Measurements from ENCODE around the gene ASPG. TPM values are rescaled to one million over a fixed set of nuclear protein-coding genes. Genes with fewer than 3 reads are reported as not detected.
A peak's percentile ranks its signal among the peaks of the same experiment; 100 is the strongest.

ASPG gene
- total and polyA plus RNA-seq, 2 donors, result 2.2 to 2.7 TPM

DNA sequence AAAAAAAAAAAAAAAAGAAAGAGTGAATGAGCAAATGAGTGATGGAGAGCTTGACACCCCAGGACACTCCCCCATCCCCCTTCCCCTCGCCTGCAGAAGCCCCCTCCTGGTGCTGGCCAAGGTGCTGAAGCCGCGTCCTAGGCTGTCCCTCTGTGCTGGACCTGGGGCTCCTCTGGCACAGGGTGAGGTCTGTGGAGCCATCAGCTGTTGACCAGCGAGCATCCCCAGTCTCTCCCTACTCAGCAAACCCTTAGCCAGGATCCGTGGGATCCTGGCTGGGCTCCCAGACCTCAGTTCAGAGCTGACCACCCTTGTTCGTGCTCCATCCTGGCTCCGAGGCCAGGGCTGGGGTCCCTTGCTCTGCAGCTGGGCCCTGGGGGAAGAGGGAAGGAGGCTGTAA, 47.5 kb downstream of the ASPG start:
- 21% methylated on average over 7 of the region's 7 CpGs for WGBS
- Histone ChIP-seq H3K36me3 (ENCODE audit: insufficient read depth) (no peaks in the 10 kb centered on the region), H3K27ac (ENCODE audit: low read depth) (no peak overlapping the region), H3K4me3 (ENCODE audit: low read depth, low read length) (no peak overlapping the region), H3K4me1 (ENCODE audit: insufficient read depth) (no peaks in the 10 kb centered on the region)
- no peak for DNase-seq (ENCODE audit: extremely low spot score)

DNA sequence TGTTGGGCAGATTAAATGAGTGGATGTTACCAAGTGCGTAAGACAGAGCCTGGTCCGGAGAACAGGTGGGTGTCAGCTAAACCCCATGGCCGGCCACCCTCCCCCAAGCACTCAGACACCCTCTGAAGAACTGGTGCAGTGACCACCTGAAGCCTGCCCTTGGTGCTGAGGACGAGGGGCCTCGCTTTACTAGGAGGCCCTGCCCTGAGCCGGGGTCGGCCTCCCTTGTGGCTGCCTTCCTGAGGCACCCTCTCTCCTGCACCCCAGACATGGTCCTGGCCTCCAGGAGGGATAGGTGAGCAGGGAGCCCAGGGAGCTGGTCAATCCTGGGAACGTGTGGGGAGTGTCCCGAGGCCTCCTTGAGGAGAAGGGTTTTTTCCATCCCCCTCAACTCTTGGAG, 48.0 kb downstream of the ASPG start:
- WGBS, result 85% methylated on average over 9 of the region's 9 CpGs
- H3K4me3 ChIP-seq (ENCODE audit: low read depth, low read length), result no peak overlapping the region
- no peak overlapping the region for H3K27ac ChIP-seq (ENCODE audit: low read depth)
- no peak for DNase-seq (ENCODE audit: extremely low spot score)
- no peaks in the 10 kb centered on the region for H3K36me3 ChIP-seq (ENCODE audit: insufficient read depth)
- H3K4me1 ChIP-seq (ENCODE audit: insufficient read depth), result no peaks in the 10 kb centered on the region

DNA sequence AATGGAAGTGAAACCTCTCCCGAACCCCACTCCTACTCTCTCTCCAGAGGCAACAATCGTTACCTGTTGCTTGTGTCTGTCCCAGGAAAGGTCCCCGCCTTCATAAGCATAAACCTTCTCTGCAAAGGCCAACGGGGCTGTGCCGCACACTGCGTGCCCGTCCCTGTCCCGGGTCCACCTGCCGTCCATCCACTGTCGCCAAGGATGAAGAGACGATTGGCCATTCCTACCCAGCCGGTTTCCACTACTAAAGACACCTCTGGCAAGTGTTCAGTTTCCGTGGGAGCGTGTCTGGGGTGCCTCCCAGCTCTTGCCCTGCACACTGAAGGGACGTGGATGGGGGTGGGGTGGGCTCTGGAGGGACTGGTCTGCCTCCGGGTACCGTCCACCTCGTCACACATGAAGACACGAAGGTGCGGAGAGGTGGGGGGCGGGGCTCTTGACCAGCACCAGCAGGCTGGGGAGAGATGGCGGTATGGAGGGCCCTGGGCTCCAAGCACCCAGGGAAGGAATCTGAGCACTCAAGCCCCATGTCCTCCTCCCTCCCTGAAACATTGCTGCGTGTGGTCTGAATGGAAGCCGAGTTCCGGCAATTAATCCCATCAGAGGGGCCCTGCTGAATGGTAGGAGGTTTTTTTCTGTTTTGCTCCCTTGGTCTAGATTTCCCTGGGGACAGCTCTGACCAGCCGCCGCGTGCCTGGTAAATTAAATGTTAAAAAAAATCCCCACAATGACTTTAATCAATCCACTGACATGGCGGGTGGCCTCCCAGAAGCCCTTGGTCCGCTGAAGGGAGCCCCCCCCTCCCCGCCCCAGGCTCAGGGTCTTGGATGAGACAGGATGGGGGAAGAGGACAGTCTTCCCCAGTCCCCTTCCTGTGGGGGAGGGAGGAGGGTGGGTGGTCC, 48.8 kb downstream of the ASPG start:
- no peak for DNase-seq (ENCODE audit: extremely low spot score)
- WGBS, result 51% methylated on average over 31 of the region's 31 CpGs
- no peak overlapping the region for H3K27ac ChIP-seq (ENCODE audit: low read depth)
- no peaks in the 10 kb centered on the region for H3K36me3 ChIP-seq (ENCODE audit: insufficient read depth)
- no peak overlapping the region for H3K4me3 ChIP-seq (ENCODE audit: low read depth, low read length)
- H3K4me1 ChIP-seq (ENCODE audit: insufficient read depth), result peaks cover 1% of the 10 kb centered on the region

DNA sequence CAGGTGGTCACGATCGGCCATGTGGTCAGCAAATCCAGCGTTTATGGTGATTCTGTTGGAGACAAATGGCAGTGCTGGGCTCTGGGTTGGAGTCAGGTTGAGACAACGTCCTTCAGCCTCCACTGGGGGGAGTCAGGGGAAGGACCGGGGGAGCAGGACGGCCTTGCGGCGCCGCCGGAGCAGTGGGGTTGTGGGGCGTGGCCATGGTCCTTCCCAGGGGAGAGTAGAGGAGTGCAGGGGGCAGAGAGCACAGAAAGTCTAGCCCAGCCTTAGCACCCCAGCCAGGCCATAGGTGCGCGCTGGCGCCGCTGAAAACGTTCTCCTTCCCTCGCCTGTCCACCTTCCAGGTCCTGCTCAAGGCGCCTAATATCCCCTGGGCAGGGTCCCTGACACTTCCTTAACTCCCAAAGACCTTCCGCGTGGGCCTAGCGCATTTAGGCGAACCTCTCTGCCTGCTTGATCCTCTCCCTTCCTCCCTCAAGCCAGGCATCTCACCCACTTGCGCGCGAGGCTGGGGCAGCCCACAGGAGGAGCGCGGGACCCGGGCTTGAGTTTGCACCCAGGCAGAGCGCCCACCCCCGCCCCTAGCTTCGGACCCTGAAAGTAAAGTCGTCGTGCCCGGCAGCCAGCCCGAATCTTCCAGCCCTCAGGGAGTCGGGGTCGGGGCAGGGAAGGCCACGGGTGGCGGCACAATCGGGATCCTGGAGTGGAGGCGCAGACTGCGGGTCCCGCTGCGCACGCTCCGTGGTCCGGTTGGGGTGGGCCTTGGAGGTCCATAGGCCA, 49.8 kb downstream of the ASPG start:
- Histone ChIP-seq H3K27ac (ENCODE audit: low read depth) (no peak overlapping the region), H3K4me3 (ENCODE audit: low read depth, low read length) (no peak overlapping the region), H3K4me1 (ENCODE audit: insufficient read depth) (peaks cover 1% of the 10 kb centered on the region), H3K36me3 (ENCODE audit: insufficient read depth) (no peaks in the 10 kb centered on the region)
- no peak for DNase-seq (ENCODE audit: extremely low spot score)
- WGBS, result 6% methylated on average over 47 of the region's 47 CpGs

DNA sequence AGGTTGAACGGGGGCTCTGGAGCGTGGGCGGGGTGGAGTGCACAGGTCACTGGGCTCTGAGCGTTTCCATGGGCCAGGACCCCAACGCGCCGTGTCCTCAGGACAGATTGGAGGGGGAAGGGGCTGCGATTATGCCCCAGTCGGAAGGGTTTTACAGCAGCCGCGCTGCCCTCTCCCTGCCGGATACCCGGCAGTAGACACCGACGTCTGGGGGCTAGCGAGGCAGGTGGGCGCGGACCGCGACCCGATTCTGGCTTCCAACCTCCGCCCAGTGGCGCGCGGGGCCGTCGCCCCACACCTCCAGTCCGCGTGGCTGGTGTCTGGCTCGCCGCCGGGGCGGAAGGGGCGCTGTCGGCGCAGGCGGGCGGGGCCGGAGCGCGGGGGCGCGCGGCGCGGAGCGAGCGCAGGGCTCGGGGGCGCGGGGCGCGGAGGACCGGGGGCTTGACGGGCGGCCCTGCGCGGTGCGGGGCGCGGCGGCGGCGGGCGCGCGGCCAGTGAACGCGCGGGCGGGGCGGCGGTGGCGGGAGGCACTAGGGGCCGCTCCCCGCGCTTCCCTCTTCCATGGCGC, 50.5 kb downstream of the ASPG start:
- DNase-seq (ENCODE audit: extremely low spot score), result no peak
- no peak overlapping the region for H3K27ac ChIP-seq (ENCODE audit: low read depth)
- H3K4me1 ChIP-seq (ENCODE audit: insufficient read depth), result peaks cover 1% of the 10 kb centered on the region
- H3K36me3 ChIP-seq (ENCODE audit: insufficient read depth), result no peaks in the 10 kb centered on the region
- 1% methylated on average over 76 of the region's 78 CpGs for WGBS
- peak overlapping the region; percentile 3 for H3K4me3 ChIP-seq (ENCODE audit: low read depth, low read length)

DNA sequence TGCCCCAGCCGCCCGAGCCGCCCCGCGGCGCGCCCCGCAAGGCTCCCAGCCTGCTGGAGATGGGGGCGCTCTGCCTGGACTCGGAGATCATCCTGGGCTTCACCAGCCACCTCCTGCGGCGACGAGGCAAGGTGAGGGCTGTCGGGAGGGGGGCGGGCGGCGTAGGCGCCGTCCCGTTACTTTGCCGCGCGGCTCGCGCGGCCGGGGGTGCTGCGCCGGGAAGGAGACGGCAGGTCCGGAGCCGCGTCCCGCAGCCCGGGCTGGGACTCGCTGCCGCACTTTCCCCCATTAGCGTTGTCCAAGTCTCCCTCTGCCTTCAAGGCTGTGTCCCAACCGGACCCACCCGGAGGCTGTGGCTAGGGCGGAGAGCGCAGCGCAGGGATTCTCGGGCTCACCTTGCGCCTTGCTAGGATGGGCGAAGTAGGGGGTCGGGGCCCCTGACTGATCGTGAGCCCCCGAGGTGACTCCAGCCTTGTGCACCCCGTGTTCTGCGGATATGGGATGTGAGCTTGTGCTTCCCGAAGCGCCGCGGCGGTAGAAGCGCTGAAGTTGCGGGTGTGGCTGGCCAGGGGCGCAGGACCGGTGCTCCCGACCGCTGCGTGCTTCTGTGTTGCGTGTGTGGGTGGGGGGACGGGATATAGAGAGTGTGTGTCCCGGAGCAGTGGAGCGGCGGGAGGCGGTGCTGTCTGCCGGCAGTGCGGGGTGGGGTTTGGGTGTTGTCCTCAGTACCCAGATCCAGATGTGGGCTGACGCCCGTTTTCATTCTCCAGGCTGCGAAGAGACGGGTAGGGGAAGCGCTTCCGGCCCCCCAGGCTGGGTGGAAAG, 51.2 kb downstream of the ASPG start:
- peaks cover 1% of the 10 kb centered on the region for H3K4me1 ChIP-seq (ENCODE audit: insufficient read depth)
- H3K36me3 ChIP-seq (ENCODE audit: insufficient read depth), result no peaks in the 10 kb centered on the region
- DNase-seq (ENCODE audit: extremely low spot score), result no peak
- H3K27ac ChIP-seq (ENCODE audit: low read depth), result no peak overlapping the region
- peak overlapping the region; percentile 3 for H3K4me3 ChIP-seq (ENCODE audit: low read depth, low read length)
- 2% methylated on average over 76 of the region's 77 CpGs for WGBS

DNA sequence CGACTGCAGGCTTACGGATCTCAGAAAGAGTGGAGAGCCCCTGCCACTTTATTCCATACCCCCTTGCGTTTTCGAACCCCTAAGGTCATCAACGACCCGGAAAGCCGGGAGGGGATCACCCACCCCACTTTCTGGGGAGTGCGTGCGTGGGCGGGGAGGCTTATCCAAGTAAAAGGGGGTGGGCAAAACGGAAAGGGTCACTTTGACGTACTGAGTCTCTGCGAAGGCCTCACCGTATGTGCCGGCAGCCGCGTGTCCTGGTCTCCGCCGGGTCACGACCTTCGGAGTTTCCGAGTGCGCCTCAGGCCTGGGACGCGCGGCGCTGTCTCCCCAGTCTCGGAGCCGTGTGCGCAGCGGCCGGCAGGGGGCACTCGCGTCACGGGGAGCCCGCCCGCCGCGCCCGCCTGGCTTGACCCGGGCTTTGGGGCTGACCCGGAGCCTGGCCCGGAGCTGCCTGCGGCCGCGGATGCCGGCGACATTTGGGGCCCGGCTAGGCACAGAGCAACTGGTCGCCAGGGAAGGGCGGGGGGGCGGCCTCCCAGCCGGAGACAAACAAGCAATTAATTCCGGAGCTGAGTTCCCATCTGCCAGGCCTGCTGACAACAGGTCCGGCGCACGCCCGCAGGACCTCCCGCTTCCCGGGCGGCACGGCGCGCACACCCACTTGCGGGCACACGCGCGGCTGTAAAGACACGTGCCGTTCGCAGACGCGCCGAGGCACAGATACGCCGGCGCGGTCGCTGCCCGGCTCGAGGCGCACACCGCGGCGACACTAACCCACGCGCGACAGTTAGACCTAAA, 52.0 kb downstream of the ASPG start:
- Histone ChIP-seq H3K4me1 (ENCODE audit: insufficient read depth) (peaks cover 1% of the 10 kb centered on the region), H3K36me3 (ENCODE audit: insufficient read depth) (no peaks in the 10 kb centered on the region), H3K4me3 (ENCODE audit: low read depth, low read length) (peak overlapping the region; percentile 57), H3K27ac (ENCODE audit: low read depth) (no peak overlapping the region)
- DNase-seq (ENCODE audit: extremely low spot score), result no peak
- under 1% methylated on average over 88 of the region's 88 CpGs for WGBS

DNA sequence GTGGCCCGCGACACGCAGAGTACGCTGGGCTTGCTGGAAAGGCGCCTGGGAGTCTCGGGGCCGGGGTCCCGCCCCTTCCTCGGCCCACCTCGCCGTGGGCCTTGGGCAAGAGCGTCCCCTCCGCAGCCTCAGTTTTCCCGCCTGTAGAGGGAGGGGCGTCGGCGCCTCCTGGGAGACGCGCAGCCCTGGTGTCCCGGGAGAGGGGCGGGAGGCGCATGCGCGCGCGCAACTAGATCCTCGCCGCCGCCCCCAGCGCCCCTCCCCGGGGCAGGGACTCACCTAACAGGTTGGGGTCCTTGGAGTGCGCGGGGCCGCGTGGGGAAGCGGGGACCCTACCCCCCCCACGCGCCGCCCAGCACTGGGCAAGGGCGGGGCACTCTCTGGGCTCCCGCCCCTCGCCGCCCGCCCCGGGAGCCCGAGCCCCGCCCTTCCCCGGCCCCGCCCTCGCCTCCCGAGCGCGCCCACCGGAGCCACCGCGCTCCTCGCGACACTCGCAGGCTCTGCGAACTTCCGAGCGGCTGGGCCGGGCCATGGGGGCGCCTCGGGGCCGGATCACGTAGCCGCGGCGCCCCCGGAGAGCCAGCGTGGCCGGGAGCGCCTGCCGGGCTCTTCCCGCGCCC, 52.7 kb downstream of the ASPG start, which contains the start of gene KIF26A:
Gene KIF26A, plus strand, starts transcription at position 490 of the 620 bp plus-strand sequence. CDS start 136 bp downstream, outside the sequence.
- Histone ChIP-seq H3K27ac (ENCODE audit: low read depth) (no peak within 1 kb of the TSS), H3K36me3 (ENCODE audit: insufficient read depth) (no peaks in the 10 kb centered on the region), H3K4me3 (ENCODE audit: low read depth, low read length) (peak within 1 kb of the TSS; percentile 57), H3K4me1 (ENCODE audit: insufficient read depth) (peaks cover 1% of the 10 kb centered on the region)
- DNase-seq (ENCODE audit: extremely low spot score), result no peak
- under 1% methylated on average over 77 of the region's 77 CpGs for WGBS

DNA sequence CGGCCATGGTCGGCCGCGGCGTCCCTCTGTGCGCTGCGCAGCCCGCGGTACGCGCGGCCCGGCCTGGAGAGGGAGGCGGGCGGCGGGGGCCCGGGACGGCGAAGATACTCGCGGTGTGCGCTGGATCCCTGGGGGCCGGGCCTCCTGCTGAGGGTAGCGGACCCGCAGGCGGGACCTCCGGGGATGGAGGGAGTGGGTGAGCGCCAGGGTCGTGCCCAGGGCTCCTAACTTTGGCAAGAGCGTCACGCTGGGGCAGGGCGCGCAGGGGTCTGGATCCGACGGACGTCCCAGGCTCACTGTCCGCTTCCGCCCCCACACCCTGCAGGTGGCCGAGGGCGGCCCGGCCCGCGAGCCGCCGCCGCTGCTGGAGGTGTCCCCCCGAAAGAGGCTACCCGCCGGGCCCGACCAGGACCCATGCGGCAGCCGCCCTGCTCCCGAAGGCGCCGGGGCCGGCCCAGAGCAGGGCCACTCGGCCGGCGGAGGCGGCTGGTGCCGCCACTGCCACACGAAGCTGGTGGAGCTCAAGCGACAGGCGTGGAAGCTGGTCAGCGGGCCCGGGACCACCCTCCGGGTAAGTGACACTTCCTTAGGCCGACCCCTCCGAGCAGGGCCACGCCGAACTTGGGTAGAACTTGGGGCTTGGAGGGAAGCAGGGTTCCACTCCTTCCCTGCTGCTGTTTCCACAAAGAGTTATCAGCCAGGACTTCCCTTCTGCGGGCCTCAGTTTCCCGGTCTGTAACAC, 53.4 kb downstream of the ASPG start:
- H3K36me3 ChIP-seq (ENCODE audit: insufficient read depth), result no peaks in the 10 kb centered on the region
- peak overlapping the region; percentile 57 for H3K4me3 ChIP-seq (ENCODE audit: low read depth, low read length)
- peaks cover 1% of the 10 kb centered on the region for H3K4me1 ChIP-seq (ENCODE audit: insufficient read depth)
- H3K27ac ChIP-seq (ENCODE audit: low read depth), result no peak overlapping the region
- 3% methylated on average over 73 of the region's 73 CpGs for WGBS
- no peak for DNase-seq (ENCODE audit: extremely low spot score)

DNA sequence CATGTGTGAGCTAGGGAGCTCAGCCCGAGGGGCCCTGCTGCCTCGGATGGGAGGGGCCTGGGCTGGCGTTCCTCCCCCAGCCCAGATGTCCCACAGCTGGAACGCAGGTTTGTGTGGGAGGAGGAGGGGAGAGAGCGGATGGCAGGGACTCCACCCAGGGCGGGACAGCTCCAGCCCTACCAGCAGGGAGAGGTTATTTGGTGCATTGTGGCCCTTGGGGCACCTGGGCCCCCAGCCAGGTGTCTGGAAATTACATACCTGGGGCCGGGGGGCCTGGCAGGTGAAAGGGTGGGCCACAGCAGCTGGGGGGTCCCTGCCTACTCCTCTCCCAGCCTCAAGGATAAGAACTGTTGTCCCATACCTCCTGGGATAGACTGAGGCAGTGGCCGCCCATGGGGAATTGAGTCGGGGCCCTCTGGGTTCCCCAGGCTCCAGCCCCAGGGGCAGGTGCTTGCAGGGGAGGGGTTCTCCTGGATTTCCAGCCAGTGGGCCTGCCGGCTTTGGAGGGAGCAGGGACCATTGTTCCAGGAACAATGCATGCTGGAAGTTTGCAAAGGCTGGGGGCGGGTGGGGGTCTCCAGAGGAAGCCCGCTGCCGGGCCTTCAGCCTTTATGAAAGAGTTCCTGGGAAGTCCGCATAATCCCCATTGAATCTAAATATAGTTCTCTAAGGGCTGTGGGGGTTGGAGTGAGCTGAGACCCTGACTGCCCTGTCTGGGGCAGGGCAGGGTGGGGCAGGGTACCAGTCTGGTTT, 54.1 kb downstream of the ASPG start:
- Histone ChIP-seq H3K27ac (ENCODE audit: low read depth) (no peak overlapping the region), H3K36me3 (ENCODE audit: insufficient read depth) (no peaks in the 10 kb centered on the region), H3K4me1 (ENCODE audit: insufficient read depth) (peaks cover 1% of the 10 kb centered on the region), H3K4me3 (ENCODE audit: low read depth, low read length) (peak overlapping the region; percentile 57)
- DNase-seq (ENCODE audit: extremely low spot score), result no peak
- 44% methylated on average over 14 of the region's 14 CpGs for WGBS

DNA sequence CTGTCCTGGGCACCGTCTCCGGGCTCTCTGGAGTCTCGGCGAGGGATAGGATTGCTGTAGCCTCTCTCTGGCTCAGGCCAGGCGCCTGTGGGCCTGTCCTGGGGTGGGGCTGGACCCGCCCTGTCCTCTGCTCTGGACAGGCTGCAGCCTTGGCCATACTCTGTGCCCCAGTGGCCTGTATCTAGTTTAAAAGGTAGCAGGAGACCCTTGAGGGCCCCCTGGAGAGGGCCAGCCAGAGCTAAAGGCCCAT, 54.6 kb downstream of the ASPG start:
- WGBS, result 62% methylated on average over 6 of the region's 6 CpGs
- peak overlapping the region; percentile 57 for H3K4me3 ChIP-seq (ENCODE audit: low read depth, low read length)
- peaks cover 1% of the 10 kb centered on the region for H3K4me1 ChIP-seq (ENCODE audit: insufficient read depth)
- no peak for DNase-seq (ENCODE audit: extremely low spot score)
- no peaks in the 10 kb centered on the region for H3K36me3 ChIP-seq (ENCODE audit: insufficient read depth)
- H3K27ac ChIP-seq (ENCODE audit: low read depth), result no peak overlapping the region
